K562 (cell line): ENCODE data around the gene GSTM2. TPM values are rescaled to one million over a fixed set of nuclear protein-coding genes. Genes with fewer than 3 reads are reported as not detected.

ENCODE experiments used
- BHLHE40 ChIP-seq: IDR thresholded peaks from 2 replicates; pipeline ENCODE4 v1.6.1; 2011; ENCODE audit warnings: low read length, improper control_type of control experiment
- BRD9 ChIP-seq: fragments of 450-650 bp; IDR thresholded peaks from 2 replicates; pipeline ENCODE4 v1.6.1; 2018; ENCODE audit warnings: low read depth; ENCODE audit not compliant: partially characterized antibody
- CCNT2 ChIP-seq: IDR thresholded peaks from 2 replicates; pipeline ENCODE4 v1.6.1; 2011; ENCODE audit warnings: borderline replicate concordance, low read depth, mild to moderate bottlenecking, moderate library complexity, mixed read lengths, low read length; ENCODE audit not compliant: insufficient read length; ENCODE audit errors: extremely low read depth
- ELF1 ChIP-seq: fragments of 200-800 bp; sonication (Bioruptor generic); IDR thresholded peaks from 2 replicates; pipeline ENCODE4 v1.6.1; 2016; ENCODE audit warnings: missing genetic modification characterization, missing compliant biosample characterization
- EP400 ChIP-seq: fragments of 450-650 bp; IDR thresholded peaks from 2 replicates; pipeline ENCODE4 v1.6.1; 2017; ENCODE audit warnings: antibody characterized with exemption, mild to moderate bottlenecking, moderate library complexity
- GATAD2A ChIP-seq: fragments of 450-650 bp; IDR thresholded peaks from 2 replicates; pipeline ENCODE4 v1.6.1; 2017
- JUNB ChIP-seq: fragments of 450-650 bp; formaldehyde crosslinking; conservative IDR thresholded peaks from 2 replicates; pipeline ENCODE4 v1.4.0; 2020; ENCODE audit warnings: mild to moderate bottlenecking
- KLF13 ChIP-seq: fragments of 450-650 bp; IDR thresholded peaks from 2 replicates; pipeline ENCODE4 v1.6.1; 2016; ENCODE audit warnings: missing genetic modification characterization, low read depth, mild to moderate bottlenecking, missing compliant biosample characterization, moderate library complexity, borderline replicate concordance
- NFXL1 ChIP-seq: fragments of 450-650 bp; formaldehyde crosslinking; IDR thresholded peaks from 2 replicates; pipeline ENCODE4 v1.4.0; 2021; ENCODE audit warnings: mild to moderate bottlenecking
- POLR2AphosphoS5 ChIP-seq: IDR thresholded peaks from 2 replicates; pipeline ENCODE4 v1.6.1; 2011; ENCODE audit warnings: mild to moderate bottlenecking, low read depth, low read length, moderate library complexity; ENCODE audit not compliant: control insufficient read depth, insufficient read depth
- SIN3A ChIP-seq, 2 experiments: fragments of 150-350 bp in 1 of 2; IDR thresholded peaks; 2 replicates each; pipeline ENCODE4 v1.6.1; 2011 to 2016; ENCODE audit warnings: borderline replicate concordance in 2 of 2, low read depth in 2 of 2, low read length in 2 of 2, mild to moderate bottlenecking in 2 of 2, moderate library complexity in 2 of 2; ENCODE audit not compliant: control insufficient read depth in 1 of 2
- SMARCA4 ChIP-seq: fragments of 450-650 bp; IDR thresholded peaks from 2 replicates; pipeline ENCODE4 v1.6.1; 2016
- SPI1 ChIP-seq: IDR thresholded peaks from 2 replicates; pipeline ENCODE4 v1.6.1; 2011; ENCODE audit warnings: low read depth, low read length, control low read depth, borderline replicate concordance
- ZKSCAN3 ChIP-seq: fragments of 250-450 bp; sonication (Bioruptor Pico); IDR thresholded peaks from 2 replicates; pipeline ENCODE4 v1.4.0; 2020
- ZSCAN32 ChIP-seq: fragments of 450-650 bp; formaldehyde crosslinking; IDR thresholded peaks from 2 replicates; pipeline ENCODE4 v1.4.0; 2020; ENCODE audit warnings: mild to moderate bottlenecking, moderate library complexity
- polyA plus RNA-seq, 8 experiments: library from polyadenylated mRNA; depleted of rRNA in 4 of 8; stranded (reverse) in 5 of 8; unstranded in 3 of 8; fragments of >200 nt; fragmentation: Nextera tagmentation in 2 of 8; fragmentation: Illumina TruSeq in 1 of 8; extraction: Ambion mirVana in 2 of 8; extraction: Trizol in 1 of 8; gene quantifications; 2 replicates each; pipeline versions ENCODE4 v1.2.1 to v1.2.3, GENCODE V29; 2011 to 2014; ENCODE audit warnings: inconsistent platforms in 1 of 8, missing spikeins in 1 of 8
- total RNA-seq, 7 experiments: library from RNA; depleted of rRNA in 6 of 7; stranded (reverse); fragments of >200 nt in 6 of 7; fragmentation: Illumina TruSeq in 2 of 7; extraction: Trizol in 2 of 7; gene quantifications; 2 replicates each; pipeline versions ENCODE4 v1.2.1 to v1.2.3, GENCODE V29; 2011 to 2021; ENCODE audit warnings: low replicate concordance in 1 of 7
- TF ChIP-seq, protein P1 (sequence below), 2 experiments: fragments of 450-650 bp; conservative IDR thresholded peaks; 2 replicates each; pipeline ENCODE4 v1.6.1; 2017; ENCODE audit warnings: mild to moderate bottlenecking in 2 of 2, moderate library complexity in 2 of 2
- TF ChIP-seq, protein P2 (sequence below): fragments of 250-450 bp; sonication (Bioruptor Pico); IDR thresholded peaks from 2 replicates; pipeline ENCODE4 v1.5.0; 2020; ENCODE audit warnings: mild to moderate bottlenecking
- TF ChIP-seq, protein P3 (sequence below): IDR thresholded peaks from 2 replicates; pipeline ENCODE4 v1.6.1; 2016; ENCODE audit warnings: missing genetic modification characterization, missing compliant biosample characterization

The GSTM2 gene
- total and polyA plus RNA-seq, 9 of the 15 experiments (the other 6 are each of a cell fraction or from before 2014, with no cell fraction given), result 1.6 to 15.1 (median 6.8) TPM

DNA sequence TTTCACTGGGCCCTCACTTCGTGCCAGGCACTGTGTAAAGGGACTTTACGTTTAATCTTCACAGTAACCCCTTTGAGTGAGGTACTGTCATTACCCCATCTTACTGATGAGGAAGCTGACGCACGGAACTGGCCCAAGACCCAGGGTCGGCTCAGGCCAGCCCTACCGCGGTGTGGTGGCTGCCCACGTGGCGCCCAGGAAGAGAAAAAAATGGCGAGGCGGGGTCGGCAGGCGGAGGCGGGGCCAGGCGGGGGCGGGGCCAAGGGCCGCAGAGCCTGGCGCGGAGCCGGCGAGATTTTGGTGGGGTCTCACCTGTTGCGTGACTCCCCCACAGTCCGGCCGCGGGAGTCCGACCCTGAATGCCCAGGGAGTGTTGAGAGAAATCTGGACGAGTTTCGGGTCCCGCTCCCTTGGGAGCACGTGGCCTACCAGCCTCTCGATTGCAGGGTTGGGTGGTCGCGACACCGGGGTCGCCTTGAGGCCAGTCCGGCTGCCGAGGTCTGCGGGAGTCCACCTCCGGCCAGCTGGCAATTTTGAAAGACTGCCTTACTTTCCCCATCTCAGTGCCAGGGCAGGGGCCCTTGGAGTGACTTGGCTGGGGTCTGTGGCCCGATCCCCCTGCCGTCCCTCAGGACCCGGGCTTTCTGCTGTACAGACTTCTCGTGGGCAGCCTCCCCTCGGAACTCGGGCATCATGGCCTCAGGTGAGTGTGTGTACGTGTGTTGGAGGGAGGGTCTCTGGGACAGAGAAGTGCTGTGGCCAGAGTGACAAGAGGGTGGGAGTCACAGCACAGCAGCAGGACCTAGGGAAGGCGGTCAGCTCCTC lies 48.1 kb upstream of the GSTM2 start, which contains the start of the genes AMPD2 and GNAT2 (continued):
- peak; percentile 81 for TF ChIP-seq CCNT2
- TF ChIP-seq SMARCA4, result no peak; the same call in none of the 2 replicates
- TF ChIP-seq SIN3A (IDR thresholded peaks at IDR 0.05; ENCODE audit: borderline replicate concordance in 2 of 2, control insufficient read depth in 1 of 2, low read depth in 2 of 2, low read length in 2 of 2), result peak; percentile 65 to 89; a peak in 3 of 4 replicates
- TF ChIP-seq BHLHE40, result 0 out of 2 replicates have a peak, but pooled peaks have one; percentile 16
- TF ChIP-seq GATAD2A, result no peak
- TF ChIP-seq, protein P1, sequence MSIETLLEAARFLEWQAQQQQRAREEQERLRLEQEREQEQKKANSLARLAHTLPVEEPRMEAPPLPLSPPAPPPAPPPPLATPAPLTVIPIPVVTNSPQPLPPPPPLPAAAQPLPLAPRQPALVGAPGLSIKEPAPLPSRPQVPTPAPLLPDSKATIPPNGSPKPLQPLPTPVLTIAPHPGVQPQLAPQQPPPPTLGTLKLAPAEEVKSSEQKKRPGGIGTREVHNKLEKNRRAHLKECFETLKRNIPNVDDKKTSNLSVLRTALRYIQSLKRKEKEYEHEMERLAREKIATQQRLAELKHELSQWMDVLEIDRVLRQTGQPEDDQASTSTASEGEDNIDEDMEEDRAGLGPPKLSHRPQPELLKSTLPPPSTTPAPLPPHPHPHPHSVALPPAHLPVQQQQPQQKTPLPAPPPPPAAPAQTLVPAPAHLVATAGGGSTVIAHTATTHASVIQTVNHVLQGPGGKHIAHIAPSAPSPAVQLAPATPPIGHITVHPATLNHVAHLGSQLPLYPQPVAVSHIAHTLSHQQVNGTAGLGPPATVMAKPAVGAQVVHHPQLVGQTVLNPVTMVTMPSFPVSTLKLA (conservative IDR thresholded peaks at IDR 0.05), result peak; percentile 99 to 100
- peak; percentile 77 for TF ChIP-seq POLR2AphosphoS5
- no peak for TF ChIP-seq JUNB (CRISPR knock-in tag)
- TF ChIP-seq BRD9, result peak; percentile 69
- TF ChIP-seq ZSCAN32 (CRISPR knock-in tag), result no peak
- TF ChIP-seq ZKSCAN3 (CRISPR knock-in tag), result no peak
- no peak for TF ChIP-seq NFXL1 (CRISPR knock-in tag)
- TF ChIP-seq SPI1, result peak; percentile 28; the same call in 1 of the 2 replicates
- TF ChIP-seq, protein P2, sequence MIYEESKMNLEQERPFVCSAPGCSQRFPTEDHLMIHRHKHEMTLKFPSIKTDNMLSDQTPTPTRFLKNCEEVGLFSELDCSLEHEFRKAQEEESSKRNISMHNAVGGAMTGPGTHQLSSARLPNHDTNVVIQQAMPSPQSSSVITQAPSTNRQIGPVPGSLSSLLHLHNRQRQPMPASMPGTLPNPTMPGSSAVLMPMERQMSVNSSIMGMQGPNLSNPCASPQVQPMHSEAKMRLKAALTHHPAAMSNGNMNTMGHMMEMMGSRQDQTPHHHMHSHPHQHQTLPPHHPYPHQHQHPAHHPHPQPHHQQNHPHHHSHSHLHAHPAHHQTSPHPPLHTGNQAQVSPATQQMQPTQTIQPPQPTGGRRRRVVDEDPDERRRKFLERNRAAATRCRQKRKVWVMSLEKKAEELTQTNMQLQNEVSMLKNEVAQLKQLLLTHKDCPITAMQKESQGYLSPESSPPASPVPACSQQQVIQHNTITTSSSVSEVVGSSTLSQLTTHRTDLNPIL (CRISPR knock-in tag), result no peak
- TF ChIP-seq, protein P3, sequence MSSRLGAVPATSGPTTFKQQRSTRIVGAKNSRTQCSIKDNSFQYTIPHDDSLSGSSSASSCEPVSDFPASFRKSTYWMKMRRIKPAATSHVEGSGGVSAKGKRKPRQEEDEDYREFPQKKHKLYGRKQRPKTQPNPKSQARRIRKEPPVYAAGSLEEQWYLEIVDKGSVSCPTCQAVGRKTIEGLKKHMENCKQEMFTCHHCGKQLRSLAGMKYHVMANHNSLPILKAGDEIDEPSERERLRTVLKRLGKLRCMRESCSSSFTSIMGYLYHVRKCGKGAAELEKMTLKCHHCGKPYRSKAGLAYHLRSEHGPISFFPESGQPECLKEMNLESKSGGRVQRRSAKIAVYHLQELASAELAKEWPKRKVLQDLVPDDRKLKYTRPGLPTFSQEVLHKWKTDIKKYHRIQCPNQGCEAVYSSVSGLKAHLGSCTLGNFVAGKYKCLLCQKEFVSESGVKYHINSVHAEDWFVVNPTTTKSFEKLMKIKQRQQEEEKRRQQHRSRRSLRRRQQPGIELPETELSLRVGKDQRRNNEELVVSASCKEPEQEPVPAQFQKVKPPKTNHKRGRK (tag), result no peak
- peak; percentile 81 for TF ChIP-seq ELF1
- TF ChIP-seq KLF13 (tag), result peak; percentile 35; the same call in 1 of the 2 replicates
- peak; percentile 99 for TF ChIP-seq EP400
